ENCODE results near the gene GJB6.
"Not testable (repeated sequence)": the region's sequence is repeated elsewhere in the genome, so short reads cannot be mapped to it uniquely, and the experiment has no call there.

The GJB6 gene

GRCh38 chr13:20231839-20232555, at the start of gene GJB6:
Gene GJB6, minus strand, starts transcription at chr13:20232319. Its CDS starts 8,839 bp downstream, at chr13:20223480.
- DNase-seq (ENCODE audit: low read depth in 4 of 4, low spot score in 1 of 4) = peak in 2 of 4 experiments; percentile 14 to 25

GRCh38 chr13:20276901-20277300, 44.8 kb upstream of the GJB6 start:
- DNase-seq (ENCODE audit: low read depth in 4 of 4, low spot score in 1 of 4) = not testable (repeated sequence)

- no peak for DNase-seq (ENCODE audit: low read depth in 4 of 4, low spot score in 1 of 4)
These were observed 42.3 kb upstream of the GJB6 start for GRCh38 chr13:20274466-20274865.

GRCh38 chr13:20272588-20273171, 40.6 kb upstream of the GJB6 start:
- no peak for DNase-seq (ENCODE audit: low read depth in 4 of 4, low spot score in 1 of 4)

GRCh38 chr13:20272104-20272503, 40.0 kb upstream of the GJB6 start:
- no peak for DNase-seq (ENCODE audit: low read depth in 4 of 4, low spot score in 1 of 4)

GRCh38 chr13:20271441-20271840, 39.3 kb upstream of the GJB6 start:
- DNase-seq (ENCODE audit: low read depth in 4 of 4, low spot score in 1 of 4) = no peak

GRCh38 chr13:20270163-20270865, 38.2 kb upstream of the GJB6 start:
- DNase-seq (ENCODE audit: low read depth in 4 of 4, low spot score in 1 of 4) = no peak

GRCh38 chr13:20264271-20265018, 32.3 kb upstream of the GJB6 start:
- DNase-seq (ENCODE audit: low read depth in 4 of 4, low spot score in 1 of 4) = no peak

GRCh38 chr13:20263393-20264044, 31.4 kb upstream of the GJB6 start:
- no peak for DNase-seq (ENCODE audit: low read depth in 4 of 4, low spot score in 1 of 4)

- DNase-seq (ENCODE audit: low read depth in 4 of 4, low spot score in 1 of 4) = no peak
These were observed 26.8 kb upstream of the GJB6 start for GRCh38 chr13:20258963-20259288.

GRCh38 chr13:20258208-20258962, 26.3 kb upstream of the GJB6 start:
- DNase-seq (ENCODE audit: low read depth in 4 of 4, low spot score in 1 of 4) = no peak

GRCh38 chr13:20254076-20254475, 22.0 kb upstream of the GJB6 start:
- DNase-seq (ENCODE audit: low read depth in 4 of 4, low spot score in 1 of 4) = no peak

- DNase-seq (ENCODE audit: low read depth in 4 of 4, low spot score in 1 of 4) = no peak
These were observed 17.8 kb upstream of the GJB6 start for GRCh38 chr13:20249913-20250312.

GRCh38 chr13:20247963-20248362, 15.8 kb upstream of the GJB6 start:
- DNase-seq (ENCODE audit: low read depth in 4 of 4, low spot score in 1 of 4) = no peak

GRCh38 chr13:20247403-20247802, 15.3 kb upstream of the GJB6 start:
- no peak for DNase-seq (ENCODE audit: low read depth in 4 of 4, low spot score in 1 of 4)

- DNase-seq (ENCODE audit: low read depth in 4 of 4, low spot score in 1 of 4) = no peak
These were observed 9.5 kb upstream of the GJB6 start for GRCh38 chr13:20241593-20241992.

- DNase-seq (ENCODE audit: low read depth in 4 of 4, low spot score in 1 of 4) = no peak
These were observed 7.6 kb upstream of the GJB6 start for GRCh38 chr13:20239748-20240147.

- no peak for DNase-seq (ENCODE audit: low read depth in 4 of 4, low spot score in 1 of 4)
These were observed 598 bp upstream of the GJB6 start for GRCh38 chr13:20232556-20233277.

- no peak for DNase-seq (ENCODE audit: low read depth in 4 of 4, low spot score in 1 of 4)
These were observed 943 bp downstream of the GJB6 start for GRCh38 chr13:20230913-20231838.
